Ascending aorta (tissue), 2 donors: ENCODE data around the gene KNDC1. TPM values are rescaled to one million over a fixed set of nuclear protein-coding genes. Genes with fewer than 3 reads are reported as not detected.

Experiments used
- DNase-seq, 2 donors: peaks; one replicate each; pipeline ENCODE4 v3.0.0-alpha.2; 2019; ENCODE audit warnings: low spot score in 2 of 2
- H3K27ac ChIP-seq, 2 donors: fragments of 200-600 bp; sonication (generic); one replicate each; pipeline ENCODE4 v1.5.1; 2016 to 2017; ENCODE audit warnings: mild to moderate bottlenecking in 1 of 2
- H3K27me3 ChIP-seq: fragments of 200-600 bp; sonication (generic); one replicate; pipeline ENCODE4 v1.5.1; 2017
- H3K36me3 ChIP-seq, 2 donors: fragments of 200-600 bp; sonication (generic); one replicate each; pipeline ENCODE4 v1.5.1; 2016
- H3K4me1 ChIP-seq, 2 donors: fragments of 200-600 bp; sonication (generic); one replicate each; pipeline ENCODE4 v1.5.1; 2016 to 2017; ENCODE audit warnings: mild to moderate bottlenecking in 1 of 2
- H3K4me3 ChIP-seq, 2 donors: fragments of 200-600 bp; sonication (generic); one replicate each; pipeline ENCODE4 v1.5.1; 2016 to 2017; ENCODE audit warnings: mild to moderate bottlenecking in 1 of 2
- H3K9me3 ChIP-seq, 2 donors: fragments of 200-600 bp; sonication (generic); one replicate each; pipeline ENCODE4 v1.5.1; 2016
- CTCF ChIP-seq, 3 experiments: fragments of 200-600 bp in 2 of 3; fragments of 450-650 bp in 1 of 3; sonication (generic) in 2 of 3; IDR thresholded peaks; one replicate each; pipeline ENCODE4 v1.5.1; 2016 to 2019; ENCODE audit warnings: antibody characterized with exemption in 3 of 3, mild to moderate bottlenecking in 1 of 3, moderate library complexity in 1 of 3
- intact Hi-C: fragments of 100-400 bp; cut with DNase I; formaldehyde crosslinking; loops from one replicate; pipeline ENCODE4 v1.15.1; 2023
- total RNA-seq: library from RNA; depleted of rRNA; stranded (reverse); fragments of >200 nt; gene quantifications from one replicate; pipeline ENCODE4 v1.1.0, GENCODE V29; 2016

The KNDC1 gene
- total RNA-seq, 1 donor from 2014 or later: 0.21 TPM

DNA sequence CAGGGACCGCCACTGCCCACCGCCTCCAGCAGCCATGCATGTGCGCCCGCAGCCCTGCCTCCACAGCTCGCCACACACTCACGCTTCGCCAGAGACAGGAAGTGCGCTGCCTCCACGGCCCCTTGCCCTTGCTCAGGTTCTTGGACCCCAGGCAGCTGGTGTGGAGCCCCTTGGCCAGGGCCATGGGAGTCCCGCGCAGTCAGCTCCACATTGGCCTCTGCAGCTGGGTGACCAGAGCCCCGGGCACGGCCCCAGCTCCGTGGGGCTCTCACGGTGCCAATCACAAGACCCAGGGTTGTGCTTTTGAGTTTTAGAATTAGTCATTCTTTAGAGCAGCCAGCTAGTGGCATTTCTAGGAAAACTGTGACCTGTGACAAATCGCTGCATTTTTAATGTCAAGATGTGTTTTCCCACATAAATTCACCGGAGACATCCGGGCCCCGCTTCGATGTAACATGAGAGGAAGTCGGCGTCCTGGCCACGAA is 65.7 kb downstream of the KNDC1 start:
- intact Hi-C loops: no loop called here

GRCh38 chr10:133226251-133226808 is 66.3 kb downstream of the KNDC1 start:
- no peak for DNase-seq
- TF ChIP-seq CTCF (IDR thresholded peaks at IDR 0.05): no peak
- no peak overlapping the region for H3K27ac ChIP-seq
- intact Hi-C loops: no loop called here
- no peaks in the 10 kb centered on the region for H3K36me3 ChIP-seq
- H3K4me3 ChIP-seq: no peak overlapping the region
- no peaks in the 10 kb centered on the region for H3K9me3 ChIP-seq
- H3K4me1 ChIP-seq: no peaks in the 10 kb centered on the region
- no peaks in the 10 kb centered on the region for H3K27me3 ChIP-seq

More for the DNA sequence above, 65.7 kb downstream of the KNDC1 start:
- TF ChIP-seq CTCF (IDR thresholded peaks at IDR 0.05): no peak
- no peak for DNase-seq
- H3K27me3 ChIP-seq: no peaks in the 10 kb centered on the region
- H3K36me3 ChIP-seq: no peaks in the 10 kb centered on the region
- no peaks in the 10 kb centered on the region for H3K4me1 ChIP-seq
- no peak overlapping the region for H3K4me3 ChIP-seq
- H3K27ac ChIP-seq: no peak overlapping the region
- no peaks in the 10 kb centered on the region for H3K9me3 ChIP-seq

GRCh38 chr10:133227256-133227655 is 67.2 kb downstream of the KNDC1 start:
- DNase-seq: no peak
- Histone ChIP-seq H3K27ac (no peak overlapping the region), H3K36me3 (no peaks in the 10 kb centered on the region), H3K9me3 (no peaks in the 10 kb centered on the region), H3K4me1 (no peaks in the 10 kb centered on the region), H3K27me3 (no peaks in the 10 kb centered on the region), H3K4me3 (no peak overlapping the region)
- intact Hi-C loops: no loop called here
- no peak for TF ChIP-seq CTCF (IDR thresholded peaks at IDR 0.05)

- Histone ChIP-seq H3K27me3 (no peaks in the 10 kb centered on the region), H3K9me3 (no peaks in the 10 kb centered on the region), H3K4me1 (no peaks in the 10 kb centered on the region), H3K36me3 (no peaks in the 10 kb centered on the region), H3K27ac (no peak overlapping the region), H3K4me3 (no peak overlapping the region)
- intact Hi-C loops: no loop called here
- DNase-seq: no peak
- no peak for TF ChIP-seq CTCF (IDR thresholded peaks at IDR 0.05)
Measured at GRCh38 chr10:133229265-133230043, 69.4 kb downstream of the KNDC1 start.

DNA sequence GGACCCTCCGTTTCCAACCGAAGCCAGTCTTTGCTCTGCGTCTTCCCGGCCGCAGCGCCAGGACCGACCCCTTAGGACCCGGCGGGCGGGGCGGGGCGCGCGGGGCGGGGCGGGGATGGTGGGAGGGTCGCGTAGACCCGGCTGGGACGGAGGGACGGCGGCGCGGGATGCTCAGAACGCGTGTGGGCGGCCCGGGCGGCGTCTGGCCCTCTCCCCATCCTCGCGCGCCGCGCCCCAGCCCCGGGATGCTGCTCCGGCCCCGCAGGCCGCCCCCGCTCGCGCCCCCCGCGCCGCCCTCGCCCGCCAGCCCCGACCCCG is 70.0 kb downstream of the KNDC1 start, which contains the start of gene UTF1:
UTF1 (plus strand) TSS at position 174 of the 318 bp plus-strand sequence; CDS start at position 246, 72 bp downstream.
- no peak for DNase-seq
- Histone ChIP-seq H3K9me3 (no peaks in the 10 kb centered on the region), H3K4me1 (no peaks in the 10 kb centered on the region), H3K27me3 (no peaks in the 10 kb centered on the region), H3K36me3 (no peaks in the 10 kb centered on the region), H3K4me3 (peak within 1 kb of the TSS in 1 of 2 donors; percentile 35), H3K27ac (no peak within 1 kb of the TSS)
- intact Hi-C loops: no loop called here
- no peak for TF ChIP-seq CTCF (IDR thresholded peaks at IDR 0.05)
